Measurements from ENCODE around the gene OLAH. TPM values are rescaled to one million over a fixed set of nuclear protein-coding genes. Genes with fewer than 3 reads are reported as not detected.

The OLAH gene
- 0.93 TPM for total RNA-seq

DNA sequence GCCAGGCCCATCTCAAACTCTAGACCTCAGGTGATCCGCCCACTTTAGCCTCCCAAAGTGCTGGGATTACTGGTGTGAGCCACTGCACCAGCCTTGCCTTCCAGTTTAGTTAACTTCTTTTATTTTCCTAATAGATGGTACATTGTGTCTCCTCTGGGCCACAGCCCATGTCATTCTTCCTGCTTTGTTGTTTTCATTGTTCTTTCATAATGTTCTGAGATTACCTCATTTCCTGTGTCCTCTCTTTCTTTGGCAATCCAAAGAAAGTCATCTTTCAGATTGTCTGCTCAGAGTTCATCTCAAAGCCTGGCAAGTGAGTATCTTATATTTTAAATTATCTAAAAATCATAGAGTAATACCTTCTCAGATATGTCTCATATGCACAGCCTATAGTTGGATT lies at the start of gene OLAH:
Gene OLAH (plus strand): TSS at position 270 of the 400 bp plus-strand sequence. CDS start 3,346 bp downstream, outside the sequence.

DNA sequence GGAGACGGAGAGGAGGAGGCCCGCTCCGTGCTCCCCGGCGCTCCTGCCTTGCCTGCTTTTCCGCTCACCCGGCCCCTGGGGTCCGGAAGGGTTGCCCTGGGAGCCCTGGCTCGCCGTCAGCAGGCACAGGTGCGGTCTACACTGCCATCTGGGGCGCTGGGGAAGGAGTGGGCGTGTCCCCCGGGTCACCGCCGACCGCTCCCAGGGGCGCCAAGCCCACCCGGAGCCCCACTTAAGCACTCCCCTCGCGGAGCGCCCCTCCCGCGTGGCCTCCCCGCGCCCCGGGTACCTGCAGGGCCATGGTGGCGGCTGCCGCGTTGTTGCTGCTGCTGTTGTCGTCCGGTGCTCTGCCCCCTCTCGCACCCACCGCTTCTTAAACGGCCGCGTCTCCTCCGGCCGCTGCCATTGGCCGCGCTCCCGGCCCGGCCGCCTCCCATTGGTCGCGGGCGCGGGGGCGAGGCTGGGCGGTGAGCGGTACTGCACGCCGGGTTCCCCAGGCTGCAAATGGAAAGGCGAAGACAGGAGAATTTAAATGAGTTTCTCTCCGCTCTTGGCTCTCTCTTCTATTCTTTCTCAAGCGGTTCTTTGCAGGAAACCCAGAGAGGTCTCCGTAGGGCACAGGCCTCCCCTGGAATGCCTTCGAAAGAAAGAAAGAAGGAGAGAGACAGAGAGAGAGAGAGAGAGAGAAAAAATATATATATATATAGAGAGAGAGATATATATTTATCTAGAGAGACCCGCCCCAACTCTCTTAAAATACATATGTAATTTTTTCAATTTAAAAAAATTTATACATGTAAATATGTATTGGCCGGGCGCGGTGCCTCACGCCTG lies 44.9 kb downstream of the OLAH start, which contains the start of gene ACBD7:
Gene ACBD7 (minus strand): TSS at position 349 of the 834 bp plus-strand sequence. CDS start 48 bp downstream, at position 301.

DNA sequence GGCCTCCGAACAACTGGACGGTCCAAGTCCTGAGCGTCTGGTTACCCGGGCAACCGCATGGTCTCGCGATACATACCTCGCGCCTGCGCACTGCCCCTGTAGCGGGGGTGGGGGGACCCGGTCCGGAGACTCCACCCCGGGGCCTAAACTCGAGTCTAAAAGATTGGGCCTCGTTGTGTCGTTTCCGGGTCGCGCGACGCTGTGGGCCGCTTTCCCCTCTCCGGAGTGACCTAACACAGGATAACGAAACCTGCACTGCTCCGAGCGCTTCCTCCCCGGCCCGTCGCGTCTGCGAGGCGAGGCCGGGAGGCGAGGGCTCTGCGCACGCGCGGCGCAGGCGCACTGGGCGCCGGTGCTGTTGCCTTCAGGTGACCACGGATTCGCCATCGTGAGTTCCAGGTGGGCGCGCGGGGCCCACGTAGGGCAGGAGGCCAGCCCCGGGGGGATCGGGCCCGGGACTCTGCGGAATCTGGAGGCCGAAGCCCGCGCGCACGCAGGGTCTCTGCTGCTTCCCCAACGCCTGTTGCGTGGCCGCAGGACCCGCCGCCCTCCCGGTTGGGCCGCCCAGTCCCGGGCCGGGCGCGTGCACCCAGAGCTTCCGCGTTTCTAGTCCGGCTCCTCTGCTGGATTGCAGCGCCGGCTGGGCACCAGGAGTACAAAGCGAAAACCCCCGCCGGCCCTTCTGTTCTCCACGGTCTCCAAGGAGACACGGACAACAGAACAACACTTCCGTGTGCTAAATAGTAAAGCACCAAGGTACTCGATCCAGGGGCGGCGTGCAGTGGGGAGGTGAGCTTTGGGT lies 53.5 kb downstream of the OLAH start, which contains the start of gene RPP38:
Gene RPP38 (plus strand): TSS at position 345 of the 802 bp plus-strand sequence. CDS start 5,960 bp downstream, outside the sequence.

Other genes with a start within 250 kb of the OLAH start
- 3.0 TPM for gene CDNF, start 205.9 kb upstream of the OLAH start, total RNA-seq
- gene HSPA14, start 205.6 kb upstream of the OLAH start, total RNA-seq: 13.8 TPM
- gene MSANTD7, start 205.6 kb upstream of the OLAH start, total RNA-seq: 28.4 TPM
- gene SUV39H2, start 165.1 kb upstream of the OLAH start, total RNA-seq: 31.0 TPM
- gene DCLRE1C, start 89.8 kb upstream of the OLAH start, total RNA-seq: 13.6 TPM
- not detected for gene MEIG1, start 84.6 kb upstream of the OLAH start, total RNA-seq
- 9.8 TPM for gene ACBD7, start 44.8 kb downstream of the OLAH start, total RNA-seq
- gene RPP38, start 53.4 kb downstream of the OLAH start, total RNA-seq: 11.1 TPM
- gene NMT2, start 124.8 kb downstream of the OLAH start, total RNA-seq: 35.6 TPM

All from camera-type eye (tissue), 1 donor.